Inflammatory macrophage treated with lipopolysaccharide for 4 hours (primary cell): ENCODE measurements around the gene GTPBP2.
"Not testable (repeated sequence)": the region's sequence is repeated elsewhere in the genome, so short reads cannot be mapped to it uniquely, and the experiment has no call there.

ENCODE experiments used
- DNase-seq: peaks from one replicate; pipeline ENCODE4 v3.0.0-alpha.2; 2020

GTPBP2 gene

DNA sequence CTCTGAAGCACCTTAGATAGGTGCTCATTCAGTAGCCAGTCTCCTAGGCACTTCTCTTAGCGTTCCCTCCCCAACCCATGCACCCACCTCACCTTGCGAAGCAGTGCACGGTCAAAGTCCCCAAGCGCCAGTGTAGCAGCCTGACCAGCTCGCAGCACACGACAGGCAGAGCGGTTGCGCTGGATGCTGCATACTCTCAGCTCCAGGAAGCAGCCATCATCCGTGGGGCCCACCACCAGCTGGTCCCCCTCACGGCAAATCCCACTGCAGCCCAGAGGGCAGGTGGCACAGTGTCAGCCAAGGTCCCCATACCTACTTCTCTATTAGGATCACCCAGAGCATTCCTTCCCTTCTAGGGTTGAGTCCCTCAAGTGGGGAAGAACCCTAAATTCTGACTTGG lies 6.5 kb downstream of the GTPBP2 start:
- DNase-seq: no peak

DNA sequence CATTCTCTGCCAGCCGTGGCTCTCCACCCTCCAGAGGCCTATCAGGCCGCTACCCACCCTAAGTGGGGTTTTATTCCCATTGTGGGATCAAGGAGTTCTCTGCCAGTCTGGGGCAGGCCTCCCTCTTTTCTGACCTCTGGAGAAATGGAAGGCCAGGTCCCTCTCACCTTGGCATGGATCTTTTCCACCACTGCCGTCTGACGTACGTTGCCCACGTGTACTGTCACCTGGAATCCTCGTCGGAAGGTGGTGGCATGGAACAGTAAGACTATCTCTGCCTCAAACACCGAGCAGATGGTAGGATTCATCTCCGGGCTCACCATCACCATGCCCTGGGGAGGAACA lies 7.3 kb downstream of the GTPBP2 start:
- DNase-seq: no peak

DNA sequence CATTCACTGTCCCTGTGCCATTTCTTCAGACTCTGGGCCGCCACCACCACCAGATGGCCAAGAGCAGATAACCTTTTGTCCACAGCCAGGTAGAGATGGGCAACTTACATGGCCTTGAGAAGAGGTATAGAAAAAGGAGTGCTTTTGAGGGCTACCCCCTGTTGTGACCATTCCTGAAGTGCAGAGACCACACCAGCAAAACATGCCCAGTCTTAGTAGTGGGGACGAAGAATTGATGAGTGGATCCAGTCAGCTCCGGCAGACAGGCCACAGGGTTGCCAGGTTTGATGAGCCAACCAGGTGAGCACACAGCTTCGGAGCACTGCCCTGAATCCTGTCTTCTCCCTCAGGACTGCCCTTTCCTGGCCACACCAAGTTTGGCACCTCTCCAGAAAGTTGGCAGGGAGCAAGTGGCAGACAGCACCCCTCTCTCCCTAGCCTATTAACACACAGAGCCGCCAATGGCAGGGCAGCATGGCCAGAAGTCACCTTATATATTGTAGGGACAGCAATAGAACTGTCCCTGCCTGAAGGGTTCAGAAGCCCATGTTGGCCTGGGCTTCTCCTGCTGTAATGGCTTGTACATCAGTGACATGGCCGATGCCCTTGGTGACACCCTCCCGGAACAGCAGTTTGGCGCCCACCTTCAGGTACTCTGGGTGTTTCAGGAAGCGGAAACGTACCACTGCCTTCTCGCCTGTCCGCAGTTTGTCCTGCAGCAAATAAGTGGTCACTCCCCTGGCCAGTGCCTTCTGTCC lies 7.8 kb downstream of the GTPBP2 start:
- no peak for DNase-seq

DNA sequence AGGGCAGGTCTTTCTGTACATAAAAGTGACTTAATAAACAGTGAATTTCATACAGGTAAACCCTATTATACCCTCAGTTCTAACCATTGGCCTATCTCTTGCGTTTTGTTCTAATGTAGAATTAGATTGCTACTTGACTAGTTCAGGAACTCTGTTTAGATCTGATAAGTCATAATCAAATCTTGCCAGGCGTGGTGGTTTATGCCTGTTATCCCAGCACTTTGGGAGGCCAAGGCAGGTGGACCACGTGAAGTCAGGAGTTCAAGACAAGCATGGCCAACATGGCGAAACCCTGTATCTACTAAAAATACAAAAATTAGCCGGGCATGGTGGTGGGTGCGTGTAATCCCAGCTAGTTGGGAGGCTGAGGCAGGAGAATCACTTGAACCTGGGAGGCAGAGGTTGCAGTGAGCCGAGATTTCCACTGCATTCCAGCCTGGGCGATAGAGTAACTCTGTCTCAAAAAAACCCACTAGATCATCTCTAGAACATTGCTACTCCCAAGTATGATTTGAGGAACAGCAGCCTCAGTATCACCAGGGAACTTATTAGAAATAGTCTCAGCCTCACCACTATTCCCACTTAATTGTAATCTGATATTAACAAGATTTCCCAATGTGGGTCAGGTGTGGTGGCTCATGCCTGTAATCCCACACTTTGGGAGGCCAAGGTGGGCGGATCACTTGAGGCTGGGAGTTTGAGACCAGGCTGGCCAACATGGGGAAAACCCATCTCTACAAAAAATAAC lies 12.2 kb downstream of the GTPBP2 start:
- DNase-seq: no peak

DNA sequence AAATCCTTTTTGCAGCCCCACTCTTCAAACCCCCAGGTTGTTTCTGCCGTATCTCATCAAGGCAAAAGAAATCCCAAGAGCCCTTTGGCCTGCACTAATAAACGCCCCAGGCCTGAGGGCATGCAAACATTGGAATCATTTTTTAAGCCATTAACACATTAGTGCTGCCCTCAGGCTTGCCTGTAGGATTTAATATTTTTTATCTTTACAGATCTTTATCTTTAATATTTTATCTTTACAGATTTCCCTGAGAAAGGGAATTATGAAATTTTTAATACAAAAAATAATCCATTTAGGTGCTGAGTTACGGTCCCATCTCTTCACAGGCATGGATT lies 14.7 kb downstream of the GTPBP2 start:
- no peak for DNase-seq

DNA sequence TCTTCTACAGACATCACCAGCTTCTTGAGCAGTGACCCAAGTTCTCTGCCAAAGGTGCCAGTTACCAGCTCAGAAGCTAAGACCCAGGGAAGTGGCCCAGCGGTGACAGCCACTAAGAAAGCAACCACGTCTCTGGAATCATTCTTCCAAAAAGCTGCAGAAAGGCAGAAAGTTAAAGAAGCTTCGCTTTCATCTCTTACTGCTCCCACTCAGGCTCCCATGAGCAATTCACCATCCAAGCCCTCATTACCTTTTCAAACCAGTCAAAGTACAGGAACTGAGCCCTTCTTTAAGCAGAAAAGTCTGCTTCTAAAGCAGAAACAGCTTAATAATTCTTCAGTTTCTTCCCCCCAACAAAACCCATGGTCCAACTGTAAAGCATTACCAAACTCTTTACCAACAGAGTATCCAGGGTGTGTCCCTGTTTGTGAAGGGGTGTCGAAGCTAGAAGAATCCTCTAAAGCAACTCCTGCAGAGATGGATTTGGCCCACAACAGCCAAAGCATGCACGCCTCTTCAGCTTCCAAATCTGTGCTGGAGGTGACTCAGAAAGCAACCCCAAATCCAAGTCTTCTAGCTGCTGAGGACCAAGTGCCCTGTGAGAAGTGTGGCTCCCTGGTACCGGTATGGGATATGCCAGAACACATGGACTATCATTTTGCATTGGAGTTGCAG lies 15.2 kb downstream of the GTPBP2 start:
- DNase-seq: no peak

DNA sequence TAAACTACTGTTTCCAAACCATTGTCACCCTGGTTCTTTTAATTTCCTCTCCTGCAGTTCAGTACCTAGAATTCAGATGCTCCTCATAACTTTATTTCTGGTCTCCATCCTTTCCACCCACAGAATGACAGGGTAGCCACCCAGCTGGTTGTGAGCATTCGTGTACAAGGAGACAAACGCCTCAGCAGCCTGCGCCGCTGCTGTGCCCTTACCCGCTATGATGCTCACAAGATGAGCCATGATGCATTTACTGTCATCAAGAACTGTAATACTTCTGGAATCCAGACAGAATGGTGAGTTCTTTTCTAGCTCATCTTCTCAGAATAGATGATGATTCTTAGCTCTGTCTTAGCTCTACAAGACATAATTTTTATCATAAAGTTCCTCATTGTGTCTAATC lies 18.6 kb downstream of the GTPBP2 start:
- no peak for DNase-seq

DNA sequence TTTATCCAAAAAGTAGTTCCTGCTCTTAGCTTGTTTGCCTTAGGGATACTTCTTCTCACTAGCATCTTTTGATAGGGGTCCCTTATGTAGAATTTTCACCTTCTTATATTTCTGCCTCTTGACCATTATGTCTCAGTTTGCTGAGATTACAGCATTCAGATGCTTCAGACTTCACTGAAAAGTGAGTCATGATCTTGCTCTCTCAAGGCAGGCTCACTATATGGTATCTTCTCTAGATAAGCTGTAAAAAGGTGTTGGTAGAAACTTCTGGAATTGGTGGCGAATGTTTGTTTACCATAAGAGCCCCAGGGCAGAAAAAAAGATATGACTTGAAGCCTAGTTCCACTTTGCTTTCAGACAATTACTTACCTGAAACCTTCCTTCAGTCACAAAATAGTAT lies 19.7 kb downstream of the GTPBP2 start:
- DNase-seq: no peak

DNA sequence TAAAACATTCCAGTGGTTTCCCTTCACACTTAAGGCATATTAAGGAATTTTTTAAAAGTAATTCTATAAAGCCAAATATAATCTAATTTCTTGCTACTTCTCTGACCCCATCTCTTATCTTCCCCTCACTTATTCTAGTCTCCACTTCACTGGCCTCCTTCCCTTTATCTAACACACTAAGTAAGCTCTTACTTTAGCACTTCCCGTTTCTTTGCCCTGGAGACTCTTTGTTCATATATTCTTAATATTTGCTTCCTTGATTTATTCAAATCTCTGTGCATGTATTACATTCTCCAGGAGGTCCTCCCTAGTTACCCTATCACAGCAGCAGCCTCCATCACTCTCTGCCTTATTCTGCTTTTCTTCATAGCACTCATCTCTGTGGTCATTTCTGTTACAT lies 20.3 kb downstream of the GTPBP2 start:
- DNase-seq: peak; percentile 58

DNA sequence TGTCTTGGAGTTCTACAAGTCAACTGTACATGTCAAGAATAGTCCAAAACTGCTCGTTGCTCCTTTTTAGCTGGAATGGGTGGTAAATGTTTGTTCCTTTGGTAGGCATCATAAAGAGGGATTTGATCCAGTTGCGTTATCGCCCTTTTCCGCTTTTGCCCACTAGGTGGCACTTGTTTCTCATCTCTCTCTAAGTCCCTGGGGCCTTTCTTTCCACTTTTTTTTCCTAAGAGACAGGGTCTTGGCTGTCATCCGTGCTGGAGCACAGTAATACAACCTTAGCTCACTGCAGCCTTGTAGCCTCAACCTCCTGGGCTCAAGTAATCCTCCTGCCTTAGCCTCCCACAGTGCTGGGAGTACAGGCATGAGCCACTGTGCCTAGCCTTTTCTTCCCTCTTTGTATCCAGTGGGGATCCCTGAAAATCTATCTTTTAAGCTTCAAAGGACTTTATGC lies 20.7 kb downstream of the GTPBP2 start:
- DNase-seq: peak; percentile 67

DNA sequence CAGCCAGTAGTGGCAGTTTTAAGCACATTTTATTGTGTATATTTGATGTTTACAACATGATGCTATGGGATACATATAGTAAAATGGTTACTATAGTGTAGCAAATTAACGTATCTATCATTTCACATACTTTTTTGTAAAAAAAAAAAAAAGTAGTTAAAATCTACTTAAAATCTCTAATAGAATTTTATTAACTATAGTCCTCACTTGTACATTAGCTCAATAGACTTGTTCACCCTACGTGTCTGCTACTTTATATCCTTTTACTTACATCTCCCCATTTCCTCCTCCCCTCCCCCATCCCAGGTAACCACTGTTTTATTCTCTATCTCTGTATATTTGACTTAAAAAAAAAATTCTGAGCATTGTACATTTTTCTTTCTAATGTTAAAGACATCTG lies 23.0 kb downstream of the GTPBP2 start:
- DNase-seq: no peak

DNA sequence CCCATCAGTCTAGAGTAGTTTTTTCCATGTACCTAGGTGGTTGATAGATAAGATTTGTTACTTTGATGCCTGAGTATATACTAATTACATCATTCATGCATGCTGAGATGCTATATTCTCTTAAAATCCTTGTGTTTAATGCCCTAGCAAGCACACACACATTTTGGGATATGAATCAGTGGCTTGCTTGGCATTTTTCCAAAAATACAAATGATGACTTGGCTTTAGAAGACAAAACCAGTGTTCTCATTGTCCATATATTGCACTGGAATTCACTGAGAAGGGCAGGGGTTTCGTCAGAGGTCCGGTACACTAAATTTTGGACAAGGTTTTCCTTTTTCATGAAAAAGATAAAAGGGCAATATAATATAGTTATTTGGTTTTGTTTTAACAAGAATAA lies 24.9 kb downstream of the GTPBP2 start:
- DNase-seq: no peak

DNA sequence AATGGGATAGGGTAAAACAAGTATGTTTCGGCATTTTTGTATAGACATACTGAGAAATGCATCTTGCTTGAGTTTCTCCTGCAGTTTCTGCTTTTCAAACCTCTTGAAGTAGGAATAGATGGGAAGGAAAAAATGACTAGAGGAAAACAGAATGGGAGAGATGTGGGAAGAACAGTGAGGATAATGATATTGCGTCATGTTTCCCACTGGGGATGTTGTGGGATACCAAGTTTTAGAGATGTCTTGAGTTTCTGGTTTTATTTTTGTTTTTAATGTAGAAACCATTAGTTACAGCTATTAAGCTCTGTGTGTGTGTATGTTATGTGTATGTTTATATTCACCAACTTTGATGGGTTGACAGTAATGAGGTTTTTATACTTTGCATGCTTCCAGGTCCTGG lies 28.5 kb downstream of the GTPBP2 start:
- no peak for DNase-seq

DNA sequence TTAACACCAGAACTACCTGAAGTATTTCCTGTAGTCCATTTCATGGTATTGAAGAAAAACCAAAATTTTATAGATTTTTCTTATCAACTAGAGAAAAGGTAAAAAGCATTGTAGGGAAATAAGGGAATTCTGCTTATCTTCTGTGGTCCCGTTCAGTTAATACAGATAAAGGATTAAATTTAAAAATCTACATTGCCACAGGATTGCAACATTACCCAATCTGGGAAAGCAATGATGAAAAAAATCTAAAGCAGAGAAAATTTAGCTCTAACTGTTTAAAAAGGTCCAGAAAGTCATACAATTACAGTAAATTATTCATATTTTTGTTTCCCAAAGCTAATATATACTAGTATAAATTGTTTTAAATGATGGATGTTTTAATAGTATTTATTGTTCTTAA lies 35.1 kb downstream of the GTPBP2 start:
- no peak for DNase-seq

DNA sequence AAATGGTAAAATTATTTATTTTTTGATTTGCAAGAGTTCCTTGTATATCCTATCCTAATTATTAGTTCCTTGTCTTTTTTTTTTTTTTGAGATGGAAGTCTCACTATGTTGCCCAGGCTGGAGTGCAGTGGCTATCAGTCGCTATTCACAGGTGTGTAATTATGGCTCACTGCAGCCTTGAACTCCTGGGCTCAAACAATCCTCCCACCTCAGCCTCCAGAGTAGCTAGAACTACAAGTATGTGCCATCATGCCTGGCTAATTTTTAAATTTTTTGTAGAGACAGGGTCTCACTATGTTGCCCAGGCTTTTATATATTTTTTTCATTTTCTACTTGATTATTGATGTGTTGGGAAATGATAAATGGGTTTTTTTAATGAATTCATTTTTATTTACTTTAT lies 39.5 kb downstream of the GTPBP2 start:
- not testable (repeated sequence) for DNase-seq

DNA sequence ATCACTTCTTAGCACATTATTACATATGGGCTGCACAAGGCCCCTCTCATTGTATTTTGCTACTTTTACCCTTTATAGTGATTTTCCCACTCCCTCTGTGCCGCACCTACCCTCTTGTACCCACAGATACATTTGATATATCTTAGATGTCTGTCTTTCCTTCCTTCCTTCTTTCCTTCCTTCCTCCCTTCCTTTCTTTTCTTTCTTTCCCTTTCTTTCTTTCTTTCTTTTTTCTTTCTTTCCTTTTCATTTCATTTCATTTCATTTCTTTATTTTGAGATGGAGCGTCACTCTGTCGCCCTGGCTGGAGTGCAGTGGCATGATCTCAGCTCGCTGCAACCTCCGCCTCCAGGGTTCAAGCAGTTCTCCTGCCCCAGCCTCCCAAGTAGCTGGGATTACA lies 40.9 kb downstream of the GTPBP2 start:
- no peak for DNase-seq

DNA sequence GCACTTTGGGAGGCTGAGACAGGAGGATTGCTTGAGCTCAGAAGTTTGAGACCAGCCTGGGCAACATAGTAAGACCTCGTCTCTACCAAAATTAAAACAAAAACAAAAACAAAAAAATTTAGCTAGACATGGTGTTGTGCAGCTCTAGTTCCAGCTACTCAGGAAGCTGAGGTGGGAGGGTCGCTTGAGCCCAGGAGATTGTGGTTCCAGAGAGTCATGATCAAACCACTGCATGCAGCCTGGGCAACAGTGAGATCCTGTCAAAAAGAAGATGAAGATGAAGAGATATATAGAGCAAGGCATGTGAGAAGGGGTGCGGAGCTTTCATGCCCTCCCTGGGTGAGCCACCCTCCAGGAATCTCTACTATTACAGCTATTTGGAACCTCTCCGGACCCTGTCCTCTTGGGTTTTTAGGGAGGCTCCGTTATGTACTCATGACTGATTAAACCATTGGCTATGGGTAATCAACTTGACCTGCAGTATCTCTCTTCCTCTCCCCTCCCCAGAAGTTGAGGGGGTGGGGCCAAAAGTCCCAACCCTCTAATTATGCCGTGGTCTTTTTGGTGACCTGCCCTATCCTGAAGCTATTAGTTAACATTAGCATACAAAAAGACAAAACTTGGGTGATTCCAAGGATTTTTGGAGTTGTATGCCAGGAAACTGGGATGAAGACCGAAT lies 44.0 kb downstream of the GTPBP2 start:
- DNase-seq: no peak

DNA sequence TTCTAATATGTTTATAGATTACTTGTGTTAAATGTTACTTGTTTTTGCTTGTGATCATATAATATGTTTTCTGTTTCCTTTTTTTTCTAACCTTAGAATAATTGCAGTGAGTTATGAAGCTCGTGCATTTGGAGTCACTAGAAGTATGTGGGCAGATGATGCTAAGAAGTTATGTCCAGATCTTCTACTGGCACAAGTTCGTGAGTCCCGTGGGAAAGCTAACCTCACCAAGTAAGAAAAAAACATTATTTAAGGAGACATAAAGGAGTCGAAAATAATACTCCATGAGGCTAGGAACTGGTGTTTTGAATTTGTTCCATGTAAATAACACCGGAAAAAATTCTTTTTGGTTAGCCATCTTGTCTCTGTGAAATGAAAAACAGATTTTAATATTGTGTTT lies 46.2 kb downstream of the GTPBP2 start:
- no peak for DNase-seq

DNA sequence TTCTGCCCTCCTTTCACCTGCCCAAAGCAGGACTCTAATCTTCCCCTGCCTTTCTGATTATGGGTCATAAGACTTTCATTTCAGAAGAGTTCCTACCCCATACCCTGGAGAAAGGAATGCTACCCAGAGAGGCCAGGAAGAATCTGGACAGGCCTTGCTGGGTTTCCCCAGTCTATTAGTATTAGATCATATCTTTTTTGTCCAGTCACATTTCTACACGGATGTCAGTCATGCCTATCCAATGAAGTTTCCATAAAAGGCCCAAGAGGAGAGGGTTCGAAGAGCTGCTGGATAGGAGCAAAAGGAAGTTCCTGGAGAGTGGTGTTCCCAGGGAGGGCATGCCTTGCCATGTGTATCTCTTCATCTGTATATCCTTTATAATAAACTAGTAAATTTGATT lies 49.9 kb downstream of the GTPBP2 start:
- DNase-seq: no peak

DNA sequence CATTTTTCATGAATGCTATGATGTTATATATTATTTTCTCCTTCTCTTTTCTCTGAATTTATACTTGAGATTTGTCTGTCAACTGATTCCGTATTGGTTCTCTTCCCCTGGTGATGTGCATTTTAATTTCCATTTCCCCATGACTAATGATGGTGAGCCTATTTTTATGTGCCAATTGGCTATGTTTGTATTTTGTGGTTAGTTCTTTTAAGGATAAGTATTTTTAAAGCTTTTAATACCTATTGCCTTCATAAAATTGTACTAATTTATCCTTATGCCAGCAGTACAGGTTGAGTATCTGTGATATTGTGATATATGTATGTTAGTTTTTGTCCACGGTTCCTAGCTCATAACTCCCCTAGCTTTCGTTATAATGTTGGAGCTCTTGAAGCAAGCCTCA lies 50.3 kb downstream of the GTPBP2 start:
- no peak for DNase-seq

DNA sequence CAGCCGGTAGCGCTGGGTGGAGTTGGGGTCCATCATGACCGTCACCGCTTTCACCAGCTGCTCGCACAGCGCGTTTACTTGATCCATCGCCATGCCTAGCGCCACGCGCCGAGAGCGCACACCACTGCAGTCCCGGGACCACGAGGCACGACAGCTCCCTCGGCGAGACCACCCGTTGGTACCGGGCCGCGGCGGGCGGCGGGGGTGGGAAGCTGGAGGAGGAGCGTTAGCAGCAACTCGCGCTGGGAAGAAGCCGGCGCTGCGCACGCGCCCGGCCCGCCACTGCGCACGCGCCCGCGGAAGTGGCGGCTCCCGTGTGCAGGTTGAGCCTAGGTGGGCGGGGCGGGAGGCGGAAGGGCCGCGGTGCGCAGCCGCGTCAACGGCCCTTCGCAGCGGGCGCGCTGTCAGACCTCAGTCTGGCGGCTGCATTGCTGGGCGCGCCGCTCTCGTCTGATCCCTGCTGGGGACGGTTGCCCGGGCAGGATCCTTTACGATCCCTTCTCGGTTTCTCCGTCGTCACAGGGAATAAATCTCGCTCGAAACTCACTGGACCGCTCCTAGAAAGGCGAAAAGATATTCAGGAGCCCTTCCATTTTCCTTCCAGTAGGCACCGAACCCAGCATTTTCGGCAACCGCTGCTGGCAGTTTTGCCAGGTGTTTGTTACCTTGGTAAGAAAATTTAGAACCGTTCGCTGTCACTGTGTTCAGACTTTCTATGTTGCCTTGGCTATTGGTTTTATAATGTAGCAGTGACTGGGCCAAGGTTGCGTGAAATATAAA lies 53.1 kb downstream of the GTPBP2 start, which contains the start of the genes POLH and XPO5:
Gene POLH (plus strand): TSS at position 414 of the 780 bp plus-strand sequence. CDS start 6,135 bp downstream, outside the sequence.
Gene XPO5 (minus strand): TSS at position 267 of the 780 bp plus-strand sequence. CDS start 174 bp downstream, at position 93.
- peak; percentile 95 for DNase-seq

DNA sequence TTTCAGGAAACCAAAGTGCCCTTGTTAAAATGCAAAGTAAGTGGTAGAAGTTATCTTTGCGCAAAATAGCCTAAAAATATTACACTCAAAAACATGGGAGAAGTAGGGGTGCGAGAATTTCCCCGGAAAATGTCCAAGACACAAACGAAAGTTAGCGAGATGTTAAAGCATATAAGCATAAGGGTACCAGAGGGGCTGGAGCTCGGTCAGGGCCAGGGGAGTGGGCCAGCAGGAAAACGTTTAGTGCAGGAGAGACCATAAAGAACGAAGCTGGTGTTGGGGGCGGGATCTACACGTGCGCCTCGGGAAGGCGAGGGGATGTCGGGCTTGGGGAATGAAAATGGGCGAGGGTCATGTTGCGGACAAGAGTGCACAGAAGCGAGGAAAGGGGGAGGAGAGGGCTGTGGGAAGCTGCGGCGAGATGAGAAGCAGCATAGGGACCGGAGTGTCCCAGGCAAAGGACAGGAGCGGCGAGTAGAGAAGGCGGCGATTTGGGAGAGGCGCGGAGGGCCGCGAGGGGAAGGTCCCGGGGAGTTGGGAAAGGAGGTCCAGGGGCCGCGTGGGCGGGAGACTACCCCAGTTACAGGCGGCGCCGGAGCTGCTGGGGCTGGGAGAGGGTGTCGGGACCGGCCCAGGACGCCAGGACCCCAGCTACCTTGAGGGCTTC lies 53.8 kb downstream of the GTPBP2 start:
- DNase-seq: peak; percentile 49
